Muscle layer of duodenum (tissue), 2 donors: ENCODE results near the gene KCNJ5.

ENCODE experiments used
- H3K27ac ChIP-seq: one replicate; pipeline ENCODE4 v1.7.0; 2013; ENCODE audit warnings: mild to moderate bottlenecking, low read length
- H3K27me3 ChIP-seq: one replicate; pipeline ENCODE4 v1.7.0; 2013; ENCODE audit warnings: low read depth, mild to moderate bottlenecking, control low read depth, low read length
- H3K36me3 ChIP-seq, 2 donors: one replicate each; pipeline ENCODE4 v1.7.0; 2013; ENCODE audit warnings: low read length in 2 of 2, control low read depth in 1 of 2, mild to moderate bottlenecking in 1 of 2; ENCODE audit not compliant: insufficient read depth in 2 of 2, control insufficient read depth in 1 of 2
- H3K4me1 ChIP-seq, 2 donors: one replicate each; pipeline ENCODE4 v1.7.0; 2013; ENCODE audit warnings: low read length in 2 of 2, mild to moderate bottlenecking in 2 of 2, control low read depth in 1 of 2, moderate library complexity in 1 of 2; ENCODE audit not compliant: insufficient read depth in 2 of 2, control insufficient read depth in 1 of 2
- H3K4me3 ChIP-seq, 2 donors: one replicate each; pipeline ENCODE4 v1.7.0; 2013; ENCODE audit warnings: low read length in 2 of 2, low read depth in 1 of 2, mild to moderate bottlenecking in 1 of 2
- H3K9me3 ChIP-seq, 2 donors: one replicate each; pipeline ENCODE4 v1.7.0; 2013; ENCODE audit warnings: low read length in 2 of 2, control low read depth in 1 of 2, mild to moderate bottlenecking in 1 of 2; ENCODE audit not compliant: control insufficient read depth in 1 of 2
- donor health status: healthy.

The KCNJ5 gene

GRCh38 chr11:128890543-128891368 is at the start of gene KCNJ5:
Gene KCNJ5 (plus strand): TSS chr11:128891356. CDS start chr11:128911274, 19,918 bp downstream.
- H3K4me1 ChIP-seq, result peaks cover 0 to 5% of the 10 kb centered on the region in 2 donors
- H3K27ac ChIP-seq, result no peak within 1 kb of the TSS
- no peaks in the 10 kb centered on the region for H3K9me3 ChIP-seq
- no peaks in the 10 kb centered on the region for H3K36me3 ChIP-seq
- H3K4me3 ChIP-seq, result peak within 1 kb of the TSS; percentile 30 to 70
- H3K27me3 ChIP-seq, result peaks cover 7% of the 10 kb centered on the region

- H3K36me3 ChIP-seq, result no peaks in the 10 kb centered on the region
- H3K27ac ChIP-seq, result no peak overlapping the region
- no peak overlapping the region for H3K4me3 ChIP-seq
- H3K9me3 ChIP-seq, result no peaks in the 10 kb centered on the region
- H3K27me3 ChIP-seq, result no peaks in the 10 kb centered on the region
- no peaks in the 10 kb centered on the region for H3K4me1 ChIP-seq
These were observed 49.6 kb upstream of the KCNJ5 start for GRCh38 chr11:128841461-128842072.

DNA sequence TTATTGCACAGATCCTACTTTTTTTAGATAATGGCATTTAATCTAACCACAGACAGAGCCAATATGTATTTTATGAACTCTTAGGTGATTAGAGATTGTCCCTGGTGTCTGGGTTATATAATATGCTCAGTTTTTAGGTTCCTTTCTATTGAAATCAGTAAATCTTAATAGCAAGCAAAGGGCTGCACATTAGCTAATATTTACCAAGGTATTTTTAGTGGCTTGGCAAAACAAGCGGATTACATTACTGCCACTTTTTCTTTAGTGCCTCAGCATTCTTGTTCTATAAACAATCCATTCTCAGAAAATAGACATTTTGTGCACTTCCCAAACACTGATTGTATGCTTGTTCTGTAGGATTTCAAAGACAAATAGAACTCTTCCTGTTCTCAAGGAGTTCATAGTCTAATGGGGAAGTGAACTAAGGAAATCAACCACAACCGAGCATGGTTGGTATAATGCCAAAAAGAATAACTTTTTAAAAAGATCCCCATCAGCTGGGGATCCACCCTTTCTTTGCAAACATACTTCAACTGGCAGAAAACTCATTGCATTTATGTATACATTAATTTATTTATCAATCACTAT is 47.9 kb upstream of the KCNJ5 start:
- Histone ChIP-seq H3K27ac (no peak overlapping the region), H3K9me3 (no peaks in the 10 kb centered on the region), H3K27me3 (no peaks in the 10 kb centered on the region), H3K4me3 (no peak overlapping the region), H3K36me3 (no peaks in the 10 kb centered on the region), H3K4me1 (no peaks in the 10 kb centered on the region)

DNA sequence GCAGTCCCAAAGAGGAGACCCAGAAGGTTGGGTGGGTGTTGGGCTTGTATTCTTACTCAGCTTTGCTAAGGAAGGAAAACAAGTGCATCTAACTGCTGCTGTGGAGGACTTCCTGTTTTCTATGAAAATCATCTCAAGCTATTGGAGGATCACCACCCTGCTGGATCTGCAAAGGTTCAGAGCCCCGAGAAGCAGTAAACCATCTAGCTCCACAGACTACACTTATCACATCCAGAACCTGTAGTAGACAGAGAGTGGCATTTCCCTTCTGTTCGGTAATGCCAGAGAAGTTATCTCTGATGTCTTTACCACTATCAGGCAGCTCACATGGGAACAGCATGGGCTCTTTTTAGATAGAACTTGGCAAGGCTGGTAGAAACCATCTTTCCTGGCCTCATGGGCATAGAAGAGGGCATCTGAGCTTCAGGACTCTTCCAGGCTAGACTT is 45.8 kb upstream of the KCNJ5 start:
- no peaks in the 10 kb centered on the region for H3K27me3 ChIP-seq
- no peaks in the 10 kb centered on the region for H3K36me3 ChIP-seq
- H3K4me1 ChIP-seq, result no peaks in the 10 kb centered on the region
- H3K9me3 ChIP-seq, result no peaks in the 10 kb centered on the region
- H3K27ac ChIP-seq, result no peak overlapping the region
- no peak overlapping the region for H3K4me3 ChIP-seq

DNA sequence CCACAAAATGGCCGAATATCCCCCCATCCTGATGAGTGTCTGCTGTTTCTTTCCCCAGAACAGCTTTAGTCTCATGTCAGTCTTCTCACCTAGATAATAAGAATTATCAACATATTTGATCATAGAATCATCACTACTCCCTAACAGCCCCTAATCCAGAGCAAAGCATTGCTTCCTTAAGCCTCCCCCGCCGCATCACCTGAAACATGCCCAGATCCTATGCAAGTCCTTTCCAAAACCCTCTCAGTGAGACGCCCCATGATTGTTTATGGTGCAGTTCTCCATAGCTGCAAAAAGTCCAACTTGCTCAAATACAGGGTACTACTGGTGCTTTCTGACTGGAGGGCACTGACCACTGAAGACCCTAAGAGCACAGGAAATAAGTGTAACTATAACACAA is 44.2 kb upstream of the KCNJ5 start:
- Histone ChIP-seq H3K9me3 (no peaks in the 10 kb centered on the region), H3K27me3 (no peaks in the 10 kb centered on the region), H3K36me3 (no peaks in the 10 kb centered on the region), H3K27ac (no peak overlapping the region), H3K4me1 (no peaks in the 10 kb centered on the region), H3K4me3 (no peak overlapping the region)

DNA sequence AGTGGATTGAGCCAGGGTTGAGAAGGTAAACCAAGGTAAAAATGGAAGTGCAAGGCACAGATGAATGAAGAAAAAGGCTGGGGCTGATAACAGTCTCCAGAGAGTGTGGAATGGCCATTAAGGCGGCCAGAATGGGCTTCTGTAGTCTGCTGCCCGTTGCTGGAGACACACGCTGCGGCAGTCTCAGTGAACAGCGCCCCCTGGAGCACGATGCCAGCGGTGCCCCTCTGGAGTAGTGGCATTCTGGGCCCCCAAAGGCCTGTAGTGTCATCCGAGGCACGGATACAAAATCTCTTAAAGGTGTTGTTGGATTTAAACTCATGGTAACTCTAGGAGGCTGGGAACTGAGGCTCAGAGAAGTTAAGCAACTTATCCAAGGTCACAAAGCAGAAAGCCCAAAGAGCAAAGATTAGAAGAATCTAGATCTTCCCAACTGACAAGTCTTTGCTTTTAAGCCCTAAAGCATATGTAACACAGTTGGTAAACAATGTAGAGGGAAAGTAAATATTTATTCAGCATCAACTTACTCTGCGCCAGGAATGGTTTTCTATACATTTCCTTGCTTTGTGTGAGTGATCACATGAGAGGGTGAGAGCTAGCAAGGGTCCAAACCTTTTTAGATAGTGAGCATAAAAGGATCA is 42.2 kb upstream of the KCNJ5 start:
- no peaks in the 10 kb centered on the region for H3K9me3 ChIP-seq
- H3K4me1 ChIP-seq, result no peaks in the 10 kb centered on the region
- H3K36me3 ChIP-seq, result no peaks in the 10 kb centered on the region
- no peak overlapping the region for H3K4me3 ChIP-seq
- no peak overlapping the region for H3K27ac ChIP-seq
- no peaks in the 10 kb centered on the region for H3K27me3 ChIP-seq

DNA sequence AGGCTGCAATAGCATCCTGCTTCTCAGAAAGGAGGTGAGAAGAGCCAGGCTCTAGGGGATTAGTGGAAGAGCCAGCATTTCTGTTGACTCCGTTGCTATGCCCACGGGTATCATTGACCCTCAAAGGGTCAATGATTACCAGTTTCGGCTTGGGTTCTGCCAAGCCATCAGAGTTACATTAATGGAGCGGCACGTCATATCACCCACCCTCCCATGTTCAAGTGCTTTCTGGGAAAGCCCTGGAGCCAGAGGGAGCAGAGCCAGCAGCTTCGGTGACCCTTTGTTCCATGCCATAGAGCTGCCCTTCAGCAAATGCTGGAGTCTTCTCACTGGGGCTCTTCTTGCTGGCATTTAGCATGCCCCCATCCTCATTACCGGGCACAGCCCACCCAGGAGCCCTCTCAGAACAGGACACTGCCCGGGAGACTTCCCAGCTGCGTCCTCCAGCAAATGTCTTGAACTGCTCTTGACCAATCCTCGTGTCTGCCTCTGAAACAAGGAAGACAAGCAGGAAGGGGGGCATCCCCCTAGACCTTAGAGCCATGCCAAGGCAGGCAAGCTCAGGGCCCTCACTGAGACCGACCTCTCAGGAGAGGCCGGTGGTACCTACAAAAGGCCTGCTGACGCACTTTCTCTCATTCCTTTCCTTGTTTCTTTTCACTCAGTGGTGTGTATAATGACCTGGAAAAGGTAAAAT is 38.7 kb upstream of the KCNJ5 start:
- Histone ChIP-seq H3K36me3 (no peaks in the 10 kb centered on the region), H3K9me3 (no peaks in the 10 kb centered on the region), H3K27me3 (no peaks in the 10 kb centered on the region), H3K4me1 (no peaks in the 10 kb centered on the region), H3K4me3 (no peak overlapping the region), H3K27ac (no peak overlapping the region)

GRCh38 chr11:128853559-128853958 is 37.6 kb upstream of the KCNJ5 start:
- H3K4me3 ChIP-seq, result no peak overlapping the region
- H3K4me1 ChIP-seq, result no peaks in the 10 kb centered on the region
- no peaks in the 10 kb centered on the region for H3K9me3 ChIP-seq
- H3K27ac ChIP-seq, result no peak overlapping the region
- no peaks in the 10 kb centered on the region for H3K36me3 ChIP-seq
- no peaks in the 10 kb centered on the region for H3K27me3 ChIP-seq

DNA sequence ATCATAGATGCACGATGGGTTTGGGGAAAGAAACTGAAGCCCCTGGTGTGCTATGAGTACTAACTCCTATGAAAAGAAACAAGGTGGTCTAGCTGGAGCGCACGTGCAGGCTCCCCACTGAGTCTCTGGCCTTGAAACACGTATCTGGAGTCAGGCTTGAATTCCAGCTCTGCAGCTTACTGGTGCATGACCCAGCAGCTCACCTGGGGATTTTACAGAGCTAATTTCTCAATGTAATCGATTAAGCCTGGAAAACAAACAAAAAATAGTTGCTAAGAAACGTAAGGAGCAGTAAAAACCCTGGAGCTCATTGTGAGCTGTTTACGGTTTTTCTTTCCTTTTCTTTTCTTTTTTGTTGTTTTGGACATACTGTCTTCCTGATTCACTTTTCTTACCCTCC is 36.3 kb upstream of the KCNJ5 start:
- Histone ChIP-seq H3K27ac (no peak overlapping the region), H3K4me3 (no peak overlapping the region), H3K27me3 (no peaks in the 10 kb centered on the region), H3K9me3 (no peaks in the 10 kb centered on the region), H3K36me3 (no peaks in the 10 kb centered on the region), H3K4me1 (peaks cover 0 to 2% of the 10 kb centered on the region in 2 donors)

DNA sequence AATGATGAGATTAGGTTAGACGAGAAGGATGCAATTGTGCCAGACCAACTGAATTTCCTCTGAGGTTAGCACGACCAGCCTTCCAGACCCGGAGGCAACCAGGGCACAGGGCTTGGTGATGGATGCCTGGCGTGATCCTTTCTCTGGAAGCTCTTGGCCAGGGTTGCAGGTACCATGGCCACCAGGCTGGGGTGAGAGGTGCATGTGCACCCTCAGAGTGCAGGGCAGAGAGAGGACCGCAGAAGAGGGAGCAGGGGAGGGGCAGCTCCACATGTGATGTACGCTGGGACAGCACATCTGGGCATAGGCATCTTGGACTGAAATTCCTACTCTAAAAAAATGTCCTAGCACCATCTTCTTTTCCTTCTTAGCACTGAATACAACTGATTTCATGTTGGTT is 34.9 kb upstream of the KCNJ5 start:
- Histone ChIP-seq H3K4me3 (no peak overlapping the region), H3K27ac (no peak overlapping the region)

DNA sequence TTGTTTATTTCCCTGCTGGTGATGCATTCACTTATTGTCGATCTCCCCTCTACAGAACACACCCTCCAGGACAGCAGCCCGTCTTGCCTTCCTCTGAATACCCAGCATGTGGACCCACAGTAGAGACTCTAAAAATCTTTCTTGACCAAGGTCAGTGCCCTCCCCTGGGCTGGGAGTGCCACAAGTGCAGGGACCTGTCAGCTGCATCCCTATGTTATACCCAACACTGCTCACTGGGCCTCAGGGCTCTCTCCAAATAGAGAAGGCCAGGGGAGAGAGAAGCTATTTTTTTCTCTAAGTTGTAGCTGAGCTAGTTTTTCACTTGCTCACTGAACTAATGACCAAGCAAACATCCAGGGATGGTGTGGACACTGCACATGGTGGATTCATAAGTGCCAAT is 33.8 kb upstream of the KCNJ5 start:
- H3K36me3 ChIP-seq, result no peaks in the 10 kb centered on the region
- no peaks in the 10 kb centered on the region for H3K9me3 ChIP-seq
- H3K4me1 ChIP-seq, result peaks cover 0 to 4% of the 10 kb centered on the region in 2 donors
- H3K27me3 ChIP-seq, result no peaks in the 10 kb centered on the region
- no peak overlapping the region for H3K4me3 ChIP-seq
- H3K27ac ChIP-seq, result no peak overlapping the region

More for the DNA sequence above, 34.9 kb upstream of the KCNJ5 start:
- Histone ChIP-seq H3K4me1 (peaks cover 0 to 4% of the 10 kb centered on the region in 2 donors), H3K9me3 (no peaks in the 10 kb centered on the region), H3K27me3 (no peaks in the 10 kb centered on the region), H3K36me3 (no peaks in the 10 kb centered on the region)
